Stomach (tissue), 9 donors: ENCODE data around the gene PDLIM7. TPM values are rescaled to one million over a fixed set of nuclear protein-coding genes. Genes with fewer than 3 reads are reported as not detected.

ENCODE experiments used
- DNase-seq, 2 donors: peaks; one replicate each; pipeline versions ENCODE4 v3.0.0 to v3.0.0-alpha.2; 2013 to 2019
- H3K27ac ChIP-seq, 5 donors: fragments of 200-600 bp in 4 of 5; sonication (generic) in 4 of 5; one replicate each; pipeline ENCODE4 v1.5.1; 2013 to 2019; ENCODE audit warnings: mild to moderate bottlenecking in 1 of 5, moderate library complexity in 1 of 5
- H3K27me3 ChIP-seq, 3 donors: fragments of 200-600 bp; sonication (generic); one replicate each; pipeline ENCODE4 v1.5.1; 2017 to 2019; ENCODE audit warnings: mixed run types in 1 of 3
- H3K36me3 ChIP-seq, 4 donors: fragments of 200-600 bp; sonication (generic); 1 replicate in 3 of 4; 2 replicates in 1 of 4; pipeline ENCODE4 v1.5.1; 2016 to 2019
- H3K4me1 ChIP-seq, 4 donors: fragments of 200-600 bp; sonication (generic); one replicate each; pipeline ENCODE4 v1.5.1; 2016 to 2019
- H3K4me3 ChIP-seq, 4 donors: fragments of 200-600 bp; sonication (generic) in 3 of 4; one replicate each; pipeline ENCODE4 v1.5.1; 2016 to 2019; ENCODE audit warnings: mild to moderate bottlenecking in 1 of 4
- H3K9me3 ChIP-seq, 4 donors: fragments of 200-600 bp; sonication (generic); one replicate each; pipeline ENCODE4 v1.5.1; 2016 to 2019
- CTCF ChIP-seq, 7 experiments: fragments of 450-650 bp in 4 of 7; fragments of 200-600 bp in 3 of 7; sonication (generic) in 3 of 7; IDR thresholded peaks; one replicate each; pipeline ENCODE4 v1.5.1; 2016 to 2019; ENCODE audit warnings: antibody characterized with exemption in 7 of 7, control low read depth in 2 of 7, mild to moderate bottlenecking in 1 of 7
- EP300 ChIP-seq: sonication (generic); formaldehyde crosslinking; IDR thresholded peaks from one replicate; pipeline ENCODE4 v1.6.1; 2017; ENCODE audit warnings: antibody characterized with exemption
- POLR2A ChIP-seq, 4 donors: fragments of 450-650 bp; IDR thresholded peaks; one replicate each; pipeline ENCODE4 v1.6.1; 2016; ENCODE audit warnings: antibody characterized with exemption in 4 of 4, control low read depth in 2 of 4, mild to moderate bottlenecking in 1 of 4, moderate library complexity in 1 of 4
- POLR2AphosphoS5 ChIP-seq, 3 donors: sonication (generic); formaldehyde crosslinking; IDR thresholded peaks; one replicate each; pipeline ENCODE4 v1.6.1; 2016; ENCODE audit warnings: antibody characterized with exemption in 3 of 3
- WGBS, 5 donors: extraction: QIAGEN DNeasy Blood & Tissue Kit in 3 of 5; methylation state at CpG; one replicate each; pipeline versions ENCODE4 v1.1.5 to v1.1.7; 2013 to 2018; 5-methylcytosine and 5-hydroxymethylcytosine counted together
- intact Hi-C: fragments of 100-400 bp; cut with DNase I; formaldehyde crosslinking; loops from one replicate; pipeline ENCODE4 v1.15.1; 2023; ENCODE audit warnings: low total_unique reads
- polyA plus RNA-seq, 3 donors: library from polyadenylated mRNA; stranded (reverse); fragments of 200-250 nt; gene quantifications; one replicate each; pipeline ENCODE4 v1.2.3, GENCODE V29; 2013
- total RNA-seq, 5 donors: library from RNA; depleted of rRNA; stranded (reverse); fragments of >200 nt; gene quantifications; one replicate each; pipeline versions ENCODE4 v1.1.0 to v1.2.3, GENCODE V29; 2014 to 2016
- donor health status: healthy with polysubstance abuse.
- donor health status: Bipolar disorder and iron deficiency.
- donor health status: healthy.

Gene PDLIM7
- total and polyA plus RNA-seq, 8 donors = 14.6 to 142 (median 86.8) TPM

GRCh38 chr5:177514541-177514940 is 17.1 kb upstream of the PDLIM7 start:
- no peak for TF ChIP-seq POLR2AphosphoS5 (IDR thresholded peaks at IDR 0.05)
- H3K27me3 ChIP-seq = no peaks in the 10 kb centered on the region
- H3K4me1 ChIP-seq = peaks cover 8 to 49% (median 32%) of the 10 kb centered on the region in 4 donors
- 92 to 98% (median 95%) methylated on average over 10 to 11 of the region's 11 CpGs for WGBS, 5 donors
- H3K27ac ChIP-seq = no peak overlapping the region
- no peaks in the 10 kb centered on the region for H3K9me3 ChIP-seq
- H3K36me3 ChIP-seq = peaks cover 41 to 62% (median 59%) of the 10 kb centered on the region in 4 donors
- no peak overlapping the region for H3K4me3 ChIP-seq
- no peak for DNase-seq
- intact Hi-C loops = no loop called here

GRCh38 chr5:177513500-177513899 is 16.1 kb upstream of the PDLIM7 start:
- 94 to 97% (median 96%) methylated on average over 11 to 15 of the region's 15 CpGs for WGBS, 5 donors
- Histone ChIP-seq H3K9me3 (no peaks in the 10 kb centered on the region), H3K27ac (no peak overlapping the region), H3K4me3 (no peak overlapping the region), H3K36me3 (peaks cover 41 to 58% (median 56%) of the 10 kb centered on the region in 4 donors), H3K4me1 (peaks cover 8 to 48% (median 32%) of the 10 kb centered on the region in 4 donors), H3K27me3 (no peaks in the 10 kb centered on the region)
- intact Hi-C loops = no loop called here
- DNase-seq = no peak
- TF ChIP-seq CTCF (IDR thresholded peaks at IDR 0.05) (no peak), POLR2A (IDR thresholded peaks at IDR 0.05) (no peak), EP300 (no peak), POLR2AphosphoS5 (IDR thresholded peaks at IDR 0.05) (no peak)

GRCh38 chr5:177512736-177513380 is 15.5 kb upstream of the PDLIM7 start:
- H3K27me3 ChIP-seq = no peaks in the 10 kb centered on the region
- intact Hi-C loops = no loop called here
- H3K27ac ChIP-seq = no peak overlapping the region
- no peak for TF ChIP-seq POLR2AphosphoS5 (IDR thresholded peaks at IDR 0.05)
- no peak for TF ChIP-seq POLR2A (IDR thresholded peaks at IDR 0.05)
- no peak for TF ChIP-seq EP300
- no peak for TF ChIP-seq CTCF (IDR thresholded peaks at IDR 0.05)
- peaks cover 41 to 58% (median 56%) of the 10 kb centered on the region in 4 donors for H3K36me3 ChIP-seq
- H3K9me3 ChIP-seq = no peaks in the 10 kb centered on the region
- no peak for DNase-seq
- no peak overlapping the region for H3K4me3 ChIP-seq
- WGBS, 5 donors = 88 to 94% (median 92%) methylated on average over 14 to 16 of the region's 16 CpGs
- peaks cover 8 to 48% (median 32%) of the 10 kb centered on the region in 4 donors for H3K4me1 ChIP-seq

GRCh38 chr5:177511796-177512675 is 14.6 kb upstream of the PDLIM7 start:
- Histone ChIP-seq H3K4me3 (no peak overlapping the region), H3K4me1 (peaks cover 8 to 43% (median 29%) of the 10 kb centered on the region in 4 donors), H3K9me3 (no peaks in the 10 kb centered on the region), H3K27ac (peak overlapping the region in 1 of 5 donors; percentile 86), H3K36me3 (peaks cover 41 to 58% (median 56%) of the 10 kb centered on the region in 4 donors), H3K27me3 (no peaks in the 10 kb centered on the region)
- TF ChIP-seq CTCF (IDR thresholded peaks at IDR 0.05) (no peak), POLR2AphosphoS5 (IDR thresholded peaks at IDR 0.05) (no peak), POLR2A (IDR thresholded peaks at IDR 0.05) (no peak), EP300 (no peak)
- 93 to 100% (median 95%) methylated on average over 4 to 34 of the region's 34 CpGs for WGBS, 5 donors
- intact Hi-C loops = no loop called here
- no peak for DNase-seq
